ENCODE measurements around the gene MRPL22. TPM values are rescaled to one million over a fixed set of nuclear protein-coding genes. Genes with fewer than 3 reads are reported as not detected.

MRPL22 gene
- total and polyA plus RNA-seq, 2 of the 13 experiments (the other 11 are each of a cell fraction or from before 2014, with no cell fraction given), result 66.8 to 84.8 TPM

DNA sequence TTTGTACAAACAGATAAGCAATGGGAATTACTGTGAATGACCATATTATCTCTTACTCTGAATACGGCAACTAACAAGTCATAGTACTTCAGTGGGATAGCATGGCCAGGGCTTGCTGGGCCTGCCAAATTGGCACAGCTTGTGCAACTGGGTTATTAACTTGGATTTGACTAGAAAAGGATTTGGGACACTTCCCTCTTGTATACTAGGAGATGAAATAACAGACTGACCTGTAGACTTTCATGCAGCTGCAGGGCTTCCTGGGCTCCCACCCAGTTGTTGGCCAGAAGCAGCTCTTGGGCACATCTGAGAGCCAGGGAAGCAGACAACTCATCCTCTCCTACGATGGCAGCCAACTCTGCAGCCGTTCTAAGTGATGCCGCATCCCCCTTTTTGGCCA, 42.7 kb upstream of the MRPL22 start (continued):
- no peak for TF ChIP-seq ZNF17 (CRISPR knock-in tag; IDR thresholded peaks at IDR 0.05)
- TF ChIP-seq NAIF1 (CRISPR knock-in tag; IDR thresholded peaks at IDR 0.05; ENCODE audit: borderline replicate concordance), result no peak

DNA sequence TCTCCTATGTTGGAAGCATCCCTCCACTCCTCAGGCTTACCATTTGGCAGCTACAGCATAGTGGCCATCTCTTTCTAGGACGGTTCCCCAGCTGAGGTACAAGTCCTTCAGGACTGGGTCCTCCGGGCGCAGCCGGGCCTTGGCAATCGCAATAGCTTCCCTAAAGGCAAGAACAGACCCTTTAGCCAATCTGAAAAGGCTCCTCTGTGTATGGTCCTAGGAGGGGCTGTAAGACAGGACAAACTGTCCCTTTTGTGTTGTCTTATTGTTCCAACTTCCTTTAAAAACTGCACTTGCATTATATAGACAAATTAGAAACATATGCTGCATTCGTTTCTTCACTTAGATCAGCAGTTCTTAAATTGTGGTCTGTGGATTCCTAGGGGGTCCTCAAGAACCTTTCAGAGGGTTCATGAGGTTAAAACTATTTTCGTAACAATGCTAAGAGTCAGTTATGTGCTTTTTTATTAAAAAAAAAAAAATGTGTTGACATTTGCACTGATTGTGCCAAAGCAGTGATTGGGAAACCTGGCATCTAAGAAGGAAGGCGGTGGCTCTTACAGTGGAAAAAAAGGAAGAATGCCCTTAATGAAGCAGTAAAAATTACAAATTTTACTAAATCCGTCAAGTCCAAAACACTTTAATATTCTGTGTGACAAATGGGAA, 41.6 kb upstream of the MRPL22 start:
- TF ChIP-seq ZSCAN30 (CRISPR knock-in tag; IDR thresholded peaks at IDR 0.05), result no peak
- DNase-seq (ENCODE audit: low spot score) (no peak), FAIRE-seq (no peak), ATAC-seq (no peak)
- in situ Hi-C loops (cut with HindIII; ENCODE audit: extremely low pct_ligation_motif_present, low pct_unique_long_range_greater_than_20kb), result no loop called here
- Histone ChIP-seq H3K79me2 (ENCODE audit: insufficient read depth, low read length) (no peaks in the 10 kb centered on the region), H4K20me1 (ENCODE audit: insufficient read depth, low read length) (no peaks in the 10 kb centered on the region), H2AFZ (ENCODE audit: low read length) (no peak overlapping the region), H3K9ac (ENCODE audit: insufficient read depth, low read depth, low read length) (no peak overlapping the region), H3K4me1 (ENCODE audit: insufficient read depth, low read length) (no peaks in the 10 kb centered on the region), H3K4me3 (replicated peaks in 1 of 3; ENCODE audit: insufficient read depth in 1 of 3, low read depth in 2 of 3, low read length in 3 of 3) (no peak overlapping the region), H3K27ac (ENCODE audit: extremely low read length, insufficient read depth, low read length) (no peak overlapping the region), H3K9me3 (ENCODE audit: low read length) (no peaks in the 10 kb centered on the region), H3K27me3 (ENCODE audit: control insufficient read depth in 1 of 2, insufficient read depth in 2 of 2, low read length in 2 of 2) (no peaks in the 10 kb centered on the region), H3K4me2 (ENCODE audit: low read depth, low read length) (no peak overlapping the region), H3K36me3 (replicated peaks in 1 of 2; ENCODE audit: control insufficient read depth in 1 of 2, insufficient read depth in 2 of 2, low read length in 2 of 2) (peaks cover 31 to 88% of the 10 kb centered on the region in 2 experiments)
- 96% methylated on average over 9 of the region's 9 CpGs for WGBS (ENCODE audit: low lambda C conversion rate)
- intact Hi-C loops (cut with micrococcal nuclease; ENCODE audit: unreplicated experiment), result no loop called here
- no TSS peak for BruUV-seq (replicated peaks)
- ChIA-PET POLR2A (no interaction called here), CTCF (ENCODE audit: low intra/inter-chr PET ratio, low total read pairs) (no interaction called here)

DNA sequence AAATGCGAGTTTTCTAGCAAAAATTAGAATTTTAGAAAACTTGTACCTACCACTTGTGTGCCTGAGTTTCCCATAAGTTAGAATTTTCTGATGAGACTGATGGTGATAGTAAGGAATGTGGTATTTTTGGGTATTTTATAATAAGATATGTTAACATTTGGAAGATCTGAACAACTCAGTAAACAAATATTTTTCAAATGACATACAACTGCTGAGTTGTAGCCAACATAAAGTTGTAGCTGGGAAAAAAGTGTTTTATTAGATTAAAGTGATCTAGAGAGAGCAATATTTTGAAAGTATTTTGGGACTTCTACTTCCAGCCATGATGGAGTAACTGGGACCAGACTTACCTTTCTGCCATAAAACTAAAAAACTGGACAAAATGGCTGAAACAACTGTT, 40.8 kb upstream of the MRPL22 start:
- Histone ChIP-seq H3K36me3 (replicated peaks in 1 of 2; ENCODE audit: control insufficient read depth in 1 of 2, insufficient read depth in 2 of 2, low read length in 2 of 2) (peaks cover 34 to 94% of the 10 kb centered on the region in 2 experiments), H3K4me2 (ENCODE audit: low read depth, low read length) (no peak overlapping the region)
- in situ Hi-C loops (cut with HindIII; ENCODE audit: extremely low pct_ligation_motif_present, low pct_unique_long_range_greater_than_20kb), result no loop called here
- TF ChIP-seq SP1 (IDR thresholded peaks at IDR 0.05), result no peak
- TF ChIP-seq SP1 (CRISPR knock-in tag; IDR thresholded peaks at IDR 0.05), result no peak
- TF ChIP-seq ZNF780A (CRISPR knock-in tag; IDR thresholded peaks at IDR 0.05), result no peak
- no peak for TF ChIP-seq CBX5 (CRISPR knock-in tag; IDR thresholded peaks at IDR 0.05; ENCODE audit: borderline replicate concordance)
- no peak for TF ChIP-seq RBAK (CRISPR knock-in tag; IDR thresholded peaks at IDR 0.05)
- TF ChIP-seq RAD51 (IDR thresholded peaks at IDR 0.05; ENCODE audit: borderline replicate concordance), result no peak
- TF ChIP-seq, protein P1, sequence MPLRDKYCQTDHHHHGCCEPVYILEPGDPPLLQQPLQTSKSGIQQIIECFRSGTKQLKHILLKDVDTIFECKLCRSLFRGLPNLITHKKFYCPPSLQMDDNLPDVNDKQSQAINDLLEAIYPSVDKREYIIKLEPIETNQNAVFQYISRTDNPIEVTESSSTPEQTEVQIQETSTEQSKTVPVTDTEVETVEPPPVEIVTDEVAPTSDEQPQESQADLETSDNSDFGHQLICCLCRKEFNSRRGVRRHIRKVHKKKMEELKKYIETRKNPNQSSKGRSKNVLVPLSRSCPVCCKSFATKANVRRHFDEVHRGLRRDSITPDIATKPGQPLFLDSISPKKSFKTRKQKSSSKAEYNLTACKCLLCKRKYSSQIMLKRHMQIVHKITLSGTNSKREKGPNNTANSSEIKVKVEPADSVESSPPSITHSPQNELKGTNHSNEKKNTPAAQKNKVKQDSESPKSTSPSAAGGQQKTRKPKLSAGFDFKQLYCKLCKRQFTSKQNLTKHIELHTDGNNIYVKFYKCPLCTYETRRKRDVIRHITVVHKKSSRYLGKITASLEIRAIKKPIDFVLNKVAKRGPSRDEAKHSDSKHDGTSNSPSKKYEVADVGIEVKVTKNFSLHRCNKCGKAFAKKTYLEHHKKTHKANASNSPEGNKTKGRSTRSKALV (CRISPR knock-in tag; IDR thresholded peaks at IDR 0.05), result no peak
- TF ChIP-seq ZNF724P (CRISPR knock-in tag; IDR thresholded peaks at IDR 0.05; ENCODE audit: borderline replicate concordance), result no peak
- TF ChIP-seq ZNF777 (CRISPR knock-in tag; IDR thresholded peaks at IDR 0.05), result no peak
- TF ChIP-seq, protein P2, sequence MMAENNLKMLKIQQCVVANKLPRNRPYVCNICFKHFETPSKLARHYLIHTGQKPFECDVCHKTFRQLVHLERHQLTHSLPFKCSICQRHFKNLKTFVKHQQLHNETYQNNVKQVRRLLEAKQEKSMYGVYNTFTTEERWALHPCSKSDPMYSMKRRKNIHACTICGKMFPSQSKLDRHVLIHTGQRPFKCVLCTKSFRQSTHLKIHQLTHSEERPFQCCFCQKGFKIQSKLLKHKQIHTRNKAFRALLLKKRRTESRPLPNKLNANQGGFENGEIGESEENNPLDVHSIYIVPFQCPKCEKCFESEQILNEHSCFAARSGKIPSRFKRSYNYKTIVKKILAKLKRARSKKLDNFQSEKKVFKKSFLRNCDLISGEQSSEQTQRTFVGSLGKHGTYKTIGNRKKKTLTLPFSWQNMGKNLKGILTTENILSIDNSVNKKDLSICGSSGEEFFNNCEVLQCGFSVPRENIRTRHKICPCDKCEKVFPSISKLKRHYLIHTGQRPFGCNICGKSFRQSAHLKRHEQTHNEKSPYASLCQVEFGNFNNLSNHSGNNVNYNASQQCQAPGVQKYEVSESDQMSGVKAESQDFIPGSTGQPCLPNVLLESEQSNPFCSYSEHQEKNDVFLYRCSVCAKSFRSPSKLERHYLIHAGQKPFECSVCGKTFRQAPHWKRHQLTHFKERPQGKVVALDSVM (CRISPR knock-in tag; IDR thresholded peaks at IDR 0.05), result no peak
- TF ChIP-seq DMAP1 (CRISPR knock-in tag; IDR thresholded peaks at IDR 0.05), result no peak

More for the DNA sequence above, 40.8 kb upstream of the MRPL22 start:
- DNase-seq (ENCODE audit: low spot score) (no peak), FAIRE-seq (no peak), ATAC-seq (no peak)
- H3K9me3 ChIP-seq (ENCODE audit: low read length), result no peaks in the 10 kb centered on the region
- H3K27ac ChIP-seq (ENCODE audit: extremely low read length, insufficient read depth, low read length), result no peak overlapping the region
- CTCF ChIA-PET (ENCODE audit: low intra/inter-chr PET ratio, low total read pairs), result no interaction called here
- H4K20me1 ChIP-seq (ENCODE audit: insufficient read depth, low read length), result no peaks in the 10 kb centered on the region
- no TSS peak for BruUV-seq (replicated peaks)
- 93% methylated on average over 1 of the region's 1 CpG for WGBS (ENCODE audit: low lambda C conversion rate)
- POLR2A ChIA-PET, result no interaction called here
- H2AFZ ChIP-seq (ENCODE audit: low read length), result no peak overlapping the region
- H3K79me2 ChIP-seq (ENCODE audit: insufficient read depth, low read length), result no peaks in the 10 kb centered on the region
- no peaks in the 10 kb centered on the region for H3K4me1 ChIP-seq (ENCODE audit: insufficient read depth, low read length)
- H3K27me3 ChIP-seq (ENCODE audit: control insufficient read depth in 1 of 2, insufficient read depth in 2 of 2, low read length in 2 of 2), result no peaks in the 10 kb centered on the region
- intact Hi-C loops (cut with micrococcal nuclease; ENCODE audit: unreplicated experiment), result no loop called here
- no peak overlapping the region for H3K4me3 ChIP-seq (replicated peaks in 1 of 3; ENCODE audit: insufficient read depth in 1 of 3, low read depth in 2 of 3, low read length in 3 of 3)
- no peak overlapping the region for H3K9ac ChIP-seq (ENCODE audit: insufficient read depth, low read depth, low read length)
